ENCODE results near the gene TP53I11.

The TP53I11 gene

GRCh38 chr11:44938066-44938691 is 12.5 kb downstream of the TP53I11 start:
- no peak for DNase-seq

DNA sequence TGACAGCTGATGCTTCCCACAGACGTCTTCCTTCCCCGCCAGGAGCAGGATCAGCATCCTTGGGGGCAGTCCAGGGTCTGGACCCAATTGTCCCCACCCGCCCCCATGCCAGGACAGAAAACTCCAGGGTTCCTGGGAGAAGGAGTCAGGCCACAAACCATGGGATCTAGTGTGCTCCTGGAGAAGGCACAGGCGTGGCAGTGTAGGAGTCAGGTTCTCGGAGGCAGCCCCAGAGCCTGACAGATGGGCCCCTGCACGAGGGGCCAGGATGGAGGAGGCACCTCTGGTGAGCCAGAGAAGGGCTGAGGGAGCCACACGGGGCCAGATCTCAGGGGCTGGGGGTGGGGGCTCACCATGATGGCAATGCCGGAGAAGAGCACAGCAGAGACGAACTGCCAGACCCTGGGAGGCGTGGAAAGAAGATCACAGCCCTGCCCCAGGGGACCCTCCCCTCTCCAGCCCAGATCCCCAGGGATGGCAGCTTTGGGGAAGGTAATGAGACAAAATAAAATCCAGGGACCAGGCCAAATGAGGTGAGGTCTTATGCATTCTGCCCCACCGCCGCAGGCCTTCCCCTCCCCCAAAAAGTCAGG is 13.6 kb downstream of the TP53I11 start:
- DNase-seq, result no peak

GRCh38 chr11:44936525-44936924 is 14.2 kb downstream of the TP53I11 start:
- DNase-seq, result peak; percentile 91 to 92

GRCh38 chr11:44934735-44935250 is 15.9 kb downstream of the TP53I11 start:
- no peak for DNase-seq

- no peak for DNase-seq
Measured at GRCh38 chr11:44934110-44934509, 16.6 kb downstream of the TP53I11 start.

GRCh38 chr11:44931466-44931865 is 19.2 kb downstream of the TP53I11 start:
- no peak for DNase-seq

GRCh38 chr11:44930588-44931302 is 19.9 kb downstream of the TP53I11 start:
- DNase-seq, result no peak

DNA sequence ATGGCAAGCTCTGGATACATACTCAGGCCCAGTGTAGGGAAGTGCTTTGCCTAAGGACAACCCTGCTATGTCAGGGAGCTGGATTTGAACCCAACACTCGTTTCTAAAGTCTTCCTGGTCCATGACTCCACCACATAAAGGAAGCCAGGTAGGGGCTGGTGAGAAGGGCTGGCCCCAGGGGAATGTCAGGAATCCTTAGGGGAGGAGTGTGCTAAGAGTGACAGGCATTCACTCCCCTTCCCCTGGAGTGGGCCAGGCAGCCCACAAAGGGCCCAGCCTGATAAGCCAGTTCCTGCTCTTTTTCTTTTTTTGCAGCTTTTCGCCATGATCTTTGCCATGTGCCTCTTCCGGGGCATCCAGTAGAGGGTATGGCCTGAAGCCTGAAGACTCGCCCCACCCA is 21.9 kb downstream of the TP53I11 start:
- DNase-seq, result no peak

- DNase-seq, result no peak
Measured at GRCh38 chr11:44928144-44928543, 22.5 kb downstream of the TP53I11 start.

GRCh38 chr11:44927174-44927661 is 23.5 kb downstream of the TP53I11 start:
- peak; percentile 76 for DNase-seq

DNA sequence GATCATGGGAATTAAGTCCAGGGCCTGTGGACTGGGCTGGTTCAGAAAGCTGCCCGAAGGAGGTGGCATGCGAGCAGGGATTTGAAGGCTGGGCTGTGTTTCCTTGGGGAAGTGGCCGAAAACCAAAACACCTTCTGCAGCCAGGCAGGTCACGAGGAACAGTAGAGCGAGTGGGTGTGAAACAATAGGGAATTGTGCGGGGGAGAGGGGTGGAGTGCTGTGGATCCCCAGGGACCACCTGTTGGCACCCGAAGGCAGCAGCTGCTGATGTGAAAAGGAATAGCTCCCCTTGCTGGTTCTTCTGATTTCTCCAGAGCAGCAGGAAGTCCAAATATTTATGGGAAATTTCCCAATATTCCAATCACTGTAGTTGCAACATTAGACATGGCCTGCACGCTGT is 24.6 kb downstream of the TP53I11 start:
- DNase-seq, result no peak

DNA sequence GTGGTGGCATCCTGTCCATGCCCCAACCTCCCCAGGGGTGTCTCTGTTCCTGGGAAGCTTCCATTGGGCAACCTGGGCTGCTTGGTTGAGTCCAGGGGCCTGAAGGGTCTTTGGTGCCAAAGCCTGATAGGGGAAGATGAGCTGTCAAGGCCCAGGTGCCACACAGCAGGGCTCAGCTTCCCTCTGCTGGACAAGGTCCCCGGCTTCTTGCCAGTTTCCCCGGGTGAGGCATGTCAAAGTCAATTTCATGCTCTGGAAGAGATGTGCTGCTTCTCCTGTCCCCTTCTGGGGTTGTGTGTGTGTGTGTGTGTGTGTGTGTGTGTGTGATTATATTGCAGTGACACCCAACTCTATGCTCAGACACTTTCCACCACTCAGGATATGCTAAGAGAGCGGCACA is 26.9 kb downstream of the TP53I11 start:
- DNase-seq, result no peak

GRCh38 chr11:44923115-44923514 is 27.6 kb downstream of the TP53I11 start:
- DNase-seq, result no peak

DNA sequence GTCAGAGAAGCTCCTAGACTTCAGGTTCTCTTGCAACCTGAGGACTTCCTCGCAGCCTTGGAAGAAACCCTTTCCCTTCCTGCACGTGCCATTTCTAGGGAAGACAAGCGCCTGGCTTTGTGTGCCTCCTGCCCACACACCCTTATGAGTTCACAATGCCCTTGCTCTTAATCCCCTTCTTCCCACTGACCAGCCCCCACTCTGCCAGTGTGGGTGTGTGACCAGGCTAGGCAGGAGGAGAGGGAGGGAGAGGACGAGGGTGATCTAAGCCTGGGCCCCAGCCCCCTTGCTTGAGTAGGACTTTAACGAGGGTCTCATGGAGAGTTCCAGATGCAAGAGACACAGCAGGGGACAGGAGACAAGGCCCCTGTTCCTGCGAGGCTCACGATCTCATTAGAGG is 30.2 kb downstream of the TP53I11 start:
- DNase-seq, result no peak

DNA sequence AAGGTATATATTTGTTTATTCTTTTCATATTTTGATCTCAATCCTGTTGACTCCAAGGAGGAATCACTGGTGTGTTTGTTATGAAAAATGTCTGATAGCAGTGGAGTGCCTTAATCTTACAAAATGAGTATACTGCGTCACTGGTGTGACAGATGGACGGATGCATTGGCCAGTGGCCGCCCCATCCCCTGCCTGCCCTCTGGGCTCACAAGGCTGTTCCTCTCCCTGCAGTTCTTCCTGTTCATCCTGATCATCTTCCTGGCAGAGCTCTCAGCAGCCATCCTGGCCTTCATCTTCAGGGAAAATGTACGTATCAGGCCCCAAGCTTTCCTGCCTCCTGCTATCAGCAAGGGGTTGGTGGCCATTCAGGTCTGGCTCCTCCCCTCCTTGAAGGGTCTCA is 32.9 kb downstream of the TP53I11 start:
- DNase-seq, result no peak

GRCh38 chr11:44916801-44917385 is 33.8 kb downstream of the TP53I11 start:
- no peak for DNase-seq

DNA sequence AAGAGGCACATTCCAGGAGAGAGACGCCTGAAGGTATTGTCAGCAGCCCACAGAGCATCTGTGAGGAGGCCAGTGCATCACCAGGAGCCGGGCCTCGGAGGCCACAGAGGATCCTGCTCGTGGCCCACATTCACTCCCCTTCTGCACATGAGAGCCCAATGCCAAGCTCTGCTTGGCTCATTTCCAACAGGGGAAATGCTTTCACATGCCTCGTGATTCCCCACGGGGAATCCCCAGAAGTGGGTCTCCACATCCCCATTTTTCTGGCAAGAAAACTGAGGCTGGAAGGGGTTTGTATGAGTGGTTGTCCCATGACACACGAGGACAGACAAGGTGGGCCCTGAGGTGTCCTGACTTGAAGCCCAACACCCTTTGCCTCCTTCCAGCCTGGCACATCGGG is 34.4 kb downstream of the TP53I11 start:
- DNase-seq, result no peak

DNA sequence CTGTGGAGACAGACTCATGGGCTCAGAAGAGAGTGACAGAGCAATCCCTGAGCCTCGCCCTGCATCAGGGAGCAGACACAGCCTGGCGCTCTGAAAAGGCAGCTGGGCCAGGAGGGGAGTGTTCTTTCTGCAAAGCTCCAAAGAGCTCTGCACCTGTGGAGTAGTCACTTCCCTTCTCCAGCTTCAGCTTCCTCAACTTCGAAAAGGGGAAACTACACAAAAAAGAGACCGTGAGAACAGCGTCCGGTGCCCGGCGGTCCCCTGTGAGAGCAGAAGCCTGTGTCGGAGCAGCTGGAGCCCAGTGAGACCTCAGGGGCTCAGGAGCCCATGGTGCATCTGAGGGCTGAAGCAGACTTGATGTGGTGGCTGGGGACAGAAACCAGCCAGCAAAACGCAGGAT is 35.1 kb downstream of the TP53I11 start:
- no peak for DNase-seq

GRCh38 chr11:44915004-44915403 is 35.7 kb downstream of the TP53I11 start:
- no peak for DNase-seq

GRCh38 chr11:44914105-44914504 is 36.6 kb downstream of the TP53I11 start:
- DNase-seq, result no peak

GRCh38 chr11:44913502-44913901 is 37.2 kb downstream of the TP53I11 start:
- DNase-seq, result no peak

- no peak for DNase-seq
Measured at GRCh38 chr11:44912270-44912987, 38.3 kb downstream of the TP53I11 start.
